MV-4-11 (cell line): Measurements from ENCODE around the gene GCC1.

ENCODE experiments used
- DNase-seq: peaks from one replicate; lab custom pipeline; 2025; lab: John Stamatoyannopoulos, UW

Gene GCC1

DNA sequence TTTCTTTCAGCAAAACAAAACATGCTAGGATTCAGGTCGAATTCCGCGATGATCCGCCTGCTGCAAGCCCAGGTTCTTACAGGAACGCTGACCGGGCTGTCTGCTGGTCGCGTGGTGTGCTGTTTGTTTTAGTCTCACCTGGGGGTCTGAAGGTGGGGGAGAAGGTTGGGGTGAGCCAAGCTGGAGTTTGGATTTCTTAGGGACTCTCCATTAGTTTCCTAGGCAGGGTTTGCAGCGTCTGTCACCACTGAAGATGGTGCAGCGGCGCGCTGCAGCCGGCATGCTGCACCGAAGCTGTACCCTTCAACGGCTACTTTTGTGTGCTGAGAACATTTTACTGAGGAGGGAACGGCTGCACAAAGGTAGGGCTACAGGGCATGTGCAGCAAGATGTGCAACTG, 48.7 kb downstream of the GCC1 start:
- no peak for DNase-seq

DNA sequence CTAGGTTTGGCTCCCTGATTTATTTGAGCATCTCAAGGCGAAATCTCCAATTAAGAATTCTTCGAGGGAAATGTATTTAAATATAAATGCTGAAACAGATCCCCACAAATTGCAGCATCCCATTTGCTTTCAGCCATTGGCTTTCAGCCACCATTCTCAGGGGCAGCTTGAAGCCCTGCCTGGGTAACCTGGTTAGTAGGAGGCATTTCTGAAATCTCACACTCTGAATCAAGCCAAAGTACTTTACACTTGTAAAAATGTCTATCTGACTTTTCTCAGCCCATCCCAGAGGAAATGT, 49.1 kb downstream of the GCC1 start:
- DNase-seq: no peak

DNA sequence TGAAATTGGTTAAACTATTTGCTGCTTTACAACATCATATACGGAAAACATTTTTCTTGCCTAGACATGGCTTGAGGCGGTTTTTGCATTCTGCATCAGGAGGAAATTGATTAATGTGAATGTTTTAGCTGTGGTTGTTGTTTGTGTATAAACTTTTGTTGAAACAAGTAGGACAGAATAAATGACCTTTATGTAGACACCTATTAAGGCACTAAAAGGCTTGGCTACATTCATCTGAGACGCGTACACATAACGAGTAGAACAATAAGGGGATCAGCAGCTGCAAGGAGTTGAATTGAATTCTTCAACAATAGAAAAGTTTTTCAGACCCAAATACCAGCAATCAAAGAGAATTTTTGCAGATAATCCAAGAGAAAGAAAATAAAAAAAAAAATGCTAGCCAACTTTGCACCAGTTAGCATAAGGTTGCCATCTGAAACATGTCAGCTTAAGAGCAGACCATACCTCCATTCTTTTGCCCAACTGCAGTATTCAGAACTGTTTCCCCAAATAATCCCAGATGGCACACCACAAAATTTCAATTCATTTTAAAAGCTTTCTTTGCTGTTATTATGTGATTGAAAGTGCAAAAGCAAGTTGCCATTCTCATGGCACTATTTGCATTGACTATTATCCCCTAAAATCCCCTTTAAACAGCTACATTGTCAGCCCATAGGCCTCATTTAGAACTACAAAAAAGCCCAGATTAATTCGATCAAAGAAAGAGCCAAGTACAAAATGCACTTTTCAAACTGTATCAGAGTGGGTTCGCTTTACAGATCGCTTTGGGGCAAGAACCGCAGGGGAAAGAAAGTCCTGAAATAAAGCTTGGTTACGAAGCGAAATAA, 49.6 kb downstream of the GCC1 start:
- no peak for DNase-seq

- no peak for DNase-seq
Measured at GRCh38 chr7:127534636-127535035, 50.8 kb downstream of the GCC1 start.

- no peak for DNase-seq
Measured at GRCh38 chr7:127532736-127533135, 52.7 kb downstream of the GCC1 start.

- no peak for DNase-seq
Measured at GRCh38 chr7:127532151-127532550, 53.2 kb downstream of the GCC1 start.
